NCI-H187 (cell line): ENCODE measurements around the gene ACY1.

Source experiments
- DNase-seq, 2 experiments: peaks; one replicate each; lab custom pipeline; 2025; lab: John Stamatoyannopoulos, UW

The ACY1 gene

GRCh38 chr3:51945926-51946705 lies 37.2 kb upstream of the ACY1 start:
- DNase-seq = no peak

- no peak for DNase-seq
These were observed 36.5 kb upstream of the ACY1 start for GRCh38 chr3:51946796-51947195.

GRCh38 chr3:51947215-51947900 lies 36.0 kb upstream of the ACY1 start:
- no peak for DNase-seq

GRCh38 chr3:51948016-51948580 lies 35.2 kb upstream of the ACY1 start:
- no peak for DNase-seq

GRCh38 chr3:51949121-51949520 lies 34.2 kb upstream of the ACY1 start:
- no peak for DNase-seq

- DNase-seq = no peak
These were observed 32.4 kb upstream of the ACY1 start for GRCh38 chr3:51950899-51951298.

GRCh38 chr3:51953445-51953844 lies 29.9 kb upstream of the ACY1 start:
- DNase-seq = no peak

GRCh38 chr3:51954105-51954504 lies 29.2 kb upstream of the ACY1 start:
- no peak for DNase-seq

- no peak for DNase-seq
These were observed 28.6 kb upstream of the ACY1 start for GRCh38 chr3:51954713-51955112.

- no peak for DNase-seq
These were observed 28.0 kb upstream of the ACY1 start, which contains the start of gene GPR62 for GRCh38 chr3:51955175-51955892. TSS of gene GPR62 (plus strand) at chr3:51955381. CDS start at chr3:51955653, 272 bp downstream.

- no peak for DNase-seq
These were observed 27.2 kb upstream of the ACY1 start for GRCh38 chr3:51955893-51956770.

GRCh38 chr3:51957520-51958205 lies 25.7 kb upstream of the ACY1 start:
- no peak for DNase-seq

- DNase-seq = no peak
These were observed 24.5 kb upstream of the ACY1 start for GRCh38 chr3:51958603-51959521.

GRCh38 chr3:51959651-51960050 lies 23.7 kb upstream of the ACY1 start:
- no peak for DNase-seq

- DNase-seq = no peak
These were observed 22.9 kb upstream of the ACY1 start for GRCh38 chr3:51960386-51960785.

GRCh38 chr3:51961011-51961410 lies 22.3 kb upstream of the ACY1 start:
- no peak for DNase-seq

GRCh38 chr3:51961602-51962569 lies 21.4 kb upstream of the ACY1 start:
- no peak for DNase-seq

GRCh38 chr3:51962854-51963530 lies 20.3 kb upstream of the ACY1 start:
- no peak for DNase-seq
